Activated CD8-positive, alpha-beta T cell treated with anti-CD3 and anti-CD28 coated beads for 36 hours (primary cell): Measurements from ENCODE around the gene PRDM11. TPM values are rescaled to one million over a fixed set of nuclear protein-coding genes. Genes with fewer than 3 reads are reported as not detected.
"Not testable (repeated sequence)": the region's sequence is repeated elsewhere in the genome, so short reads cannot be mapped to it uniquely, and the experiment has no call there.

ENCODE experiments used
- ATAC-seq: fragments of 200-7000 bp; cut with Tn5 transposase; one replicate; pipeline ENCODE4 v1.10.0; 2021; ENCODE audit warnings: mild to moderate bottlenecking, moderate library complexity
- CTCF ChIA-PET: fragments of 350-600 bp; sonication (Branson Sonifier 250); formaldehyde crosslinking; loops from one replicate; lab custom pipeline; 2021; ENCODE audit warnings: antibody characterized with exemption; lab: Charles Lee
- POLR2A ChIA-PET: fragments of 350-600 bp; sonication (Branson Sonifier 250); formaldehyde crosslinking; loops from one replicate; lab custom pipeline; 2021; ENCODE audit warnings: antibody characterized with exemption; lab: Charles Lee
- DNase-seq: peaks from one replicate; pipeline ENCODE4 v3.0.0-alpha.2; 2020
- H3K27ac Mint-ChIP-seq: one replicate; pipeline ENCODE4 v1.8.0; 2021; ENCODE audit warnings: mild to moderate bottlenecking, mixed read lengths
- H3K27me3 Mint-ChIP-seq: one replicate; pipeline ENCODE4 v1.8.0; 2021; ENCODE audit warnings: mixed read lengths
- H3K36me3 Mint-ChIP-seq: one replicate; pipeline ENCODE4 v1.8.0; 2021; ENCODE audit warnings: low read depth, mixed read lengths
- H3K4me1 Mint-ChIP-seq: one replicate; pipeline ENCODE4 v1.8.0; 2021; ENCODE audit warnings: low read depth, mixed read lengths
- H3K4me3 Mint-ChIP-seq: one replicate; pipeline ENCODE4 v1.8.0; 2021; ENCODE audit warnings: mild to moderate bottlenecking, moderate library complexity, mixed read lengths
- H3K9me3 Mint-ChIP-seq: one replicate; pipeline ENCODE4 v1.8.0; 2021; ENCODE audit warnings: mixed read lengths
- CTCF ChIP-seq: fragments of 200-600 bp; IDR thresholded peaks from one replicate; pipeline ENCODE4 v1.8.0; 2022; ENCODE audit warnings: antibody characterized with exemption, mild to moderate bottlenecking
- intact Hi-C: fragments of 100-400 bp; cut with micrococcal nuclease; formaldehyde crosslinking; loops from one replicate; pipeline ENCODE4 v1.10.0; 2022
- total RNA-seq, 2 experiments: library from RNA; stranded (reverse); gene quantifications; one replicate each; pipeline ENCODE4 v1.2.3, GENCODE V29; 2021

PRDM11 gene
- total RNA-seq, 2 experiments from 2014 or later, result 2.6 to 3.5 TPM

GRCh38 chr11:45243967-45244366 is 97.5 kb downstream of the PRDM11 start:
- intact Hi-C loops, result no loop called here
- H3K9me3 Mint-ChIP-seq, result peaks cover 2% of the 10 kb centered on the region
- POLR2A ChIA-PET, result no interaction called here

GRCh38 chr11:45245218-45246045 is 99.0 kb downstream of the PRDM11 start:
- intact Hi-C loops, result no loop called here
- no peak overlapping the region for H3K27ac Mint-ChIP-seq
- no peak overlapping the region for H3K4me3 Mint-ChIP-seq
- ChIA-PET POLR2A (interaction anchor here (0.7 kb wide), 1 partner anchor 12 kb away, joined by 3 read pairs; no protein-coding TSS in a partner anchor), CTCF (interaction anchor here (1.2 to 2.2 kb wide), 5 partner anchors 8 to 318 kb away, joined by 3 to 10 read pairs (median 5); no protein-coding TSS in a partner anchor)
- no peak for TF ChIP-seq CTCF
- H3K4me1 Mint-ChIP-seq, result no peaks in the 10 kb centered on the region
- DNase-seq, result no peak
- peaks cover 6% of the 10 kb centered on the region for H3K27me3 Mint-ChIP-seq
- H3K9me3 Mint-ChIP-seq, result no peaks in the 10 kb centered on the region
- H3K36me3 Mint-ChIP-seq, result no peaks in the 10 kb centered on the region
- ATAC-seq, result no peak

More at GRCh38 chr11:45243967-45244366, 97.5 kb downstream of the PRDM11 start:
- DNase-seq, result no peak
- Mint-ChIP-seq H3K36me3 (no peaks in the 10 kb centered on the region), H3K27ac (no peak overlapping the region), H3K4me3 (no peak overlapping the region), H3K4me1 (no peaks in the 10 kb centered on the region), H3K27me3 (peaks cover 7% of the 10 kb centered on the region)
- no peak for ATAC-seq
- CTCF ChIA-PET, result interaction anchor here (1.0 to 2.2 kb wide), 5 partner anchors 9 to 133 kb away, joined by 3 to 10 read pairs (median 6); no protein-coding TSS in a partner anchor
- no peak for TF ChIP-seq CTCF

GRCh38 chr11:45246241-45246640 is 99.8 kb downstream of the PRDM11 start:
- no peak for TF ChIP-seq CTCF
- ChIA-PET POLR2A (no interaction called here), CTCF (interaction anchor here (1.2 to 1.3 kb wide), 2 partner anchors 11 to 12 kb away, joined by 3 to 5 read pairs; no protein-coding TSS in a partner anchor)
- no peak for ATAC-seq
- intact Hi-C loops, result no loop called here
- no peak for DNase-seq
- no peaks in the 10 kb centered on the region for H3K9me3 Mint-ChIP-seq
- H3K4me3 Mint-ChIP-seq, result no peak overlapping the region
- no peak overlapping the region for H3K27ac Mint-ChIP-seq
- no peaks in the 10 kb centered on the region for H3K36me3 Mint-ChIP-seq
- no peaks in the 10 kb centered on the region for H3K4me1 Mint-ChIP-seq
- H3K27me3 Mint-ChIP-seq, result peaks cover 6% of the 10 kb centered on the region

GRCh38 chr11:45247433-45247832 is 101.0 kb downstream of the PRDM11 start:
- Mint-ChIP-seq H3K36me3 (no peaks in the 10 kb centered on the region), H3K27me3 (peaks cover 10% of the 10 kb centered on the region), H3K27ac (no peak overlapping the region), H3K4me3 (no peak overlapping the region), H3K4me1 (no peaks in the 10 kb centered on the region), H3K9me3 (no peaks in the 10 kb centered on the region)
- TF ChIP-seq CTCF, result no peak
- DNase-seq (no peak), ATAC-seq (no peak)
- intact Hi-C loops, result no loop called here
- CTCF ChIA-PET, result interaction anchor here (1.0 kb wide), 1 partner anchor 10 kb away, joined by 3 read pairs; no protein-coding TSS in a partner anchor
- POLR2A ChIA-PET, result no interaction called here

GRCh38 chr11:45248501-45249011 is 102.1 kb downstream of the PRDM11 start:
- H3K9me3 Mint-ChIP-seq, result no peaks in the 10 kb centered on the region
- POLR2A ChIA-PET, result no interaction called here
- H3K27me3 Mint-ChIP-seq, result peaks cover 9% of the 10 kb centered on the region
- TF ChIP-seq CTCF, result no peak
- CTCF ChIA-PET, result interaction anchor here (1.1 kb wide), 1 partner anchor 45 kb away, joined by 3 read pairs; no protein-coding TSS in a partner anchor
- intact Hi-C loops, result no loop called here
- H3K36me3 Mint-ChIP-seq, result no peaks in the 10 kb centered on the region
- no peaks in the 10 kb centered on the region for H3K4me1 Mint-ChIP-seq
- DNase-seq (no peak), ATAC-seq (no peak)
- H3K27ac Mint-ChIP-seq, result no peak overlapping the region
- H3K4me3 Mint-ChIP-seq, result no peak overlapping the region

GRCh38 chr11:45249372-45249771 is 102.9 kb downstream of the PRDM11 start:
- ATAC-seq, H3K9me3 Mint-ChIP-seq, H3K36me3 Mint-ChIP-seq, H3K4me3 Mint-ChIP-seq, H3K4me1 Mint-ChIP-seq, DNase-seq, H3K27me3 Mint-ChIP-seq, POLR2A ChIA-PET, intact Hi-C loops, H3K27ac Mint-ChIP-seq: not testable (repeated sequence)
- CTCF ChIA-PET, result interaction anchor here (0.9 to 1.3 kb wide), 2 partner anchors 13 to 139 kb away, joined by 3 to 4 read pairs; no protein-coding TSS in a partner anchor
